HG02623 (cell line): ENCODE measurements around the gene NLK.

ENCODE experiments used
- ATAC-seq: cut with Tn5 transposase; IDR thresholded peaks from one replicate; pipeline ENCODE4 v1.9.1; 2021; ENCODE audit warnings: moderate library complexity; ENCODE audit not compliant: unreplicated experiment

The NLK gene

DNA sequence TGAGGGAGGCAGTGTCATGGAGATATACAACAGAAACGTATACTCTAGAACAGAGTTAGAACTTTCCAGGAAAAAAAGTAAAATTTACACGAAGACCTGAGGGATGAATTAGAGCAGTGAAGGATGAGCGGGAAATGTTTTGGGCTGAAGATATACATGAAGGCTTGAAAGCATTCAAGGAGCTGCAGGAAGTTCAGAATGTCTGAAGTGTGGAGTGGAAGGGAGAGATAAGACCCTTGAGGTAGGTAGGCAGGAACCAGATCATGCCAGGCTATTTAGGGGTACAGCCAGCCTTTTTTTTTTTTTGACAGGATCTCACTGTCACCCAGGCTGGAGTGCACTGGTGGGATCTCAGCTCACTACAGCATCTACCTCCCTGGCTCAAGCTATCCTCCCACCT is 3.2 kb upstream of the NLK start:
- no peak for ATAC-seq

DNA sequence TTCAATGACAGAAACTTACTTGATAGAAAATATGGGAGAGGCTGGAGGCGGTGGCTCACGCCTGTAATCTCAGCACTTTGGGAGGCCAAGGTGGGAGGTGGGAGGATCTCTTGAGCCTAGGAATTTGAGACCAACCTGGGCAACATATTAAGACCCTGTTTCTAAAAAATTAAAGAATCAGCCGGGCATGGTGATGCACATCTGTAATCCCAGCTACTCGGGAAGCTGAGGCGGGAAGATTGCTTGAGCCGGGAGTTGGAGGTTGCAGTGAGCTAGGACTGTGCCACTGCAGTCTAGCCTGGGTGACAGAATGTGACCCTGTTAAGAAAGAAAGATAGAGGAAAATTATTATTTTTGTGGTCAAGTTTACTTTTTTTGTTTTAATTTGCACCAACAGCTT is 2.1 kb upstream of the NLK start:
- ATAC-seq, result no peak

DNA sequence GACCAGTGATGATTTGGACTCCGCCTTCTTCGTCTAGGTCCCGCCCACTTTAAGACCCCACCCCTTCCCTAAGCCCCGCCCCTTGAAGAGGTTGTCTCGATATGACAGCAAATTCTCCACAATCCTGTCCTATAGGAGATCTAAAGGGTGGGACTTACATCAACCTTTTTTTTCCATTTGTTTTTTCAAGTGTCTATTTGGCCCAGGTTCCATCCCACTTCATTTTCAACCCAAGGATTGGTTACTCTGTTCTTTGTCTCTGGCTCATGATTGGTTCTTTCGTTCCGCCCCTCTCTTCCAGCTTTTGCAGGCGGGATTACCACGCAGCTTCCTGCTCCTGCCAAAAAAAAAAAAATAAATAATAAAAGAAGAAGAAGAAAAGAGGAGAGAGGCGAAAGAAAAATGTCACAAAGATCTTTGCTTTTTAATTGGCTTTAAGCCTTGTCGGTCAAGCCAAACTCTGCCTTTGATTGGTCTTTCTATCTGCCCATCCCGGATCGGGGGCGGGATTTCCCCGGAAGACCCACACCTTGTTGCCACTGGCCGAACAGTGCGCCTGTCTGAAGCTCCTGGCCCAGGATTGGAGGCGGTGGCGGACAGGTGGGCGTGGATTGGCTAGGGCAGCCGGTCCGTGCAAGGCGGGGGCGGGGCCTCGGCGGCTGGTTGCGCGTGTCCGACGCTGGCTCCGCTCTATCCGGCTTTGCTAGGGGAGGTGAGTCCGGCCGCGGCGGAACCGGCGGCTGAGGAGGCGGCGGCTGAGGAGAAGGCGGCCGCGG is 1.2 kb upstream of the NLK start:
- peak; percentile 86 for ATAC-seq

DNA sequence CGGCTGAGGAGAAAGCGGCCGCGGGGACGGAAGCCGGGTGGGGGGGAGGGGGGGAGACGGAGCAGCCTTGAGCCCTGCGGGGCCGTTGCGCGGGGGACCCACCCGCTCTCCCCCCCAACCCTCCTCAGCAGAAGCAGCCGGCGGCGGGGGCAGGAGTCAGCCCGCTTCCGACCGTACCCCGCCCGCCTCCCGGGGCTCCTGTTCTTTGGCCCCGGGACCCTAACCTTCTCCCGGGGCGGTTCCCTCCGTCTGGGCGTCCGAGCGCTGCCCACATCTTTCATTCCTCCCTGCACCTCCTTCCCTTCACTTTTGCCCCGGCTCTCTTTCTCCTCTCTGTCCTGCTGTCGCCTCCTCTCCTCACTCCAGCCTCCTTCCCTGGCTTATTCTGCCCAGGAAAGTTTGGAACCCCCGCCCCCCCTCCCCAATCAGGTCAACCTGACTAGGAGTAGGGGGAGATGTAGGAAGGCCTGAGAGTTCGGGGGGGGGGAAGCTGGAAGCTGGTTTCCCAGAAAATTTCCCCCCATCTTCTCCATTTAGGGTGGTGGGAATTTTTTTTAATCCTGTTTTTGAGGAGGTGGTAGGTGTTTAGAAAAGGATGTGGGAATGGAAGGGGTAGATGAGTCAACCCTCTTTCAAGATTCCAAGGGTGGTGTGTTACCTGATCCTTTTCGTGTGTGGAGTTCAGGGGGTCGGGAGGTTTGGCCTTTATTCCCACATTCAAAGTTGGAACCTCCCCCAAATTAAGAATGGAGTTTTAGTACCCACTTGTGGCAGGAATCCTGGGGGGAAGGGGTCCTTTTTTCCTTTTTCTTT is 427 bp upstream of the NLK start:
- ATAC-seq, result peak; percentile 9

DNA sequence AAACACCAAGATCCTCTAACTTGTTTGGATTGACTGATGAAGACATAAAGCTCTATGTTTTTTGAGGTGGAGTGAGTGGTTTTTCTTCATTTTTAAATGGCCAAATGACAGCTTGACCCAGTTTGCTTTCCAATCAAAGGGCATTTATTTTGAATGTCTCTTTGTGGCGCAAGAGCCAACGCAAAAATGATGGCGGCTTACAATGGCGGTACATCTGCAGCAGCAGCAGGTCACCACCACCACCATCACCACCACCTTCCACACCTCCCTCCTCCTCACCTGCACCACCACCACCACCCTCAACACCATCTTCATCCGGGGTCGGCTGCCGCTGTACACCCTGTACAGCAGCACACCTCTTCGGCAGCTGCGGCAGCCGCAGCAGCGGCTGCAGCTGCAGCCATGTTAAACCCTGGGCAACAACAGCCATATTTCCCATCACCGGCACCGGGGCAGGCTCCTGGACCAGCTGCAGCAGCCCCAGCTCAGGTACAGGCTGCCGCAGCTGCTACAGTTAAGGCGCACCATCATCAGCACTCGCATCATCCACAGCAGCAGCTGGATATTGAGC is 329 bp downstream of the NLK start:
- no peak for ATAC-seq

DNA sequence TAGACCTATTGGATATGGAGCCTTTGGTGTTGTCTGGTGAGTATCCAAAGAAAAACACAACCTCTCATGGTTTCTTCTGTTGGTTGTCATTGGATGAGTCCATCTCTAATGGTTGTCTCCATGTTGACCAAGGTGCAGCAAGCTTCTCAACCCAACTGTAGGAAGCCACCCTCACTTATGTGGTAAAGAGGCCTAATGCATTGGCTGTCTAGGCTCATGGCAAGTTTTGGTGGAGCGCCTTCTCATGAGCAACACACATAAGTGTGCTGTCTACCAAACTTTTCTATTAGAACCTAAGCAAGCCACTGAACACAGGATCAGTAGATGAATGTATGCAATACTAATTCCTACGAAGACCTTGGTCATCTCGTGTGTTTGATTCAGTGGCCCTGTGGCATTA is 819 bp downstream of the NLK start:
- ATAC-seq, result no peak

DNA sequence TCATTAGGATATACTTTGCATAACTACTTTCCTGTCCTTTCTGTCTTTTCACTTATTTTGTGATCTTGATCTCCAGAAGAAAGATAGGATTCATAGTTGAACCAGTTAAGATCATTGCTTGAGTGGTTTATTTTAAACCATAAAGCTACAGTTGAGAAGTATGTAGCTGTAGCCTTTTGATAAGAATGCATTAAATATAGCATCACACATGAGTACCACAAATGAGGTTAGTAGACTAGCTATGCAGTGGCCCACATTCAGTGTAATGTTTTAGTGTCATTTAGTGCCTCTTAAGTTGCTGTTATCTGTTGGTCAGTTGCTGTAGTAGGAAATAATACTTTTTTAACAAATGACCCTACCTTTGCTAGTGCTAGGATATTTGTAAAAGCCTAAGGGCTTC is 1.3 kb downstream of the NLK start:
- ATAC-seq, result no peak

DNA sequence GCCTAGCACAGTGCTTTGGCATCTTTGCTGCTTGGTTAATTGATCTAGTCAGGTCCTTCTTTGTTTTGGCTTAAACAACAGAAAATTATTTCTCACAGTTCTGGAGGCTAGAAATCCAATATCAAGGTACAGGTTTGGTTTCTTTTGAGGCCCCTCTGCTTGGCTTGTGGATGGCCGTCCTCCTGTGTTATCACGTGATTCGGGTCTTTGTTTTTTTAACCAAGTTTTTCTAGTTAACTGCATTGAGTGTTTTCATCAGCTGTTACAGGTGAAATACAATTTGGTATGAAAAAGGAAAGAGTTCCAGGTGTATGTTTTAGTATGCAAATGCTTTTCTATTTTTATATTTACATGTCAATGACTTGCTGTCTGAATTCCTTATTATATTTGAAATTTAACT is 2.8 kb downstream of the NLK start:
- ATAC-seq, result no peak

DNA sequence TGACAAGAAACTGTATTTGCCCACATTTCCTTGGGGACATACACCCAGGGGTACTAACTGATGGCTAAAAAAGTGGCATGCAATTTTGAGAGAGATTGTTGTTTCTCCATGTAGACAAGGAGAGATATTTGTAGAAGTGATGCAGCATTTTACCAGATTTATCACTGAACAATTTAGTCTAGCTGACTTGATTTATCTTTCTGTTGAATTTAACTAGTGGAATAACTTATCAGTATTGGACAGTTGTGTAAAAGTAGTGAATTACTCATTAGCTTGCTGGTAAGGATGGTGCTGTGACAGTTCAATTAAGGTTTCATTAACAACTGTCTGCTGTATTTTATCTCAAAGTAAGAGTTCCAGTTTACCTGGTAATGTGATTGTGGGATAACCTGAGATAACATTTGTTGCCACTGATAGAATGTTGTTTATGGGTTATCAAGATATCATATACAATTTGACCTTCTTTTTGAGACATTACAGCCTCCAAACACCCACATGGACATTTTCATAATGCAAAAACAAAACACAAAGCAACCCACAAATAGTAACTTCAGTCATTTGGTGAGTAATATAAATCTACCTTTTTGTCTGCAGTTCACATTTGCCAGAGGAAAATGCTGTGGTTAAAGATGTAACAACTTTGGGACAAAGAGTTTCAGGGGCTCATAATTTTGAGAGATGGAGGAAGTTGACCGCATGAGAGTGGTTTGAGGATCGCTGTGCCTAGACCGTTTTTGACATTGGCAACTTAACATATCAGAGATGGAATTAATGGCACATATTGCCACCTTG is 3.8 kb downstream of the NLK start:
- no peak for ATAC-seq

DNA sequence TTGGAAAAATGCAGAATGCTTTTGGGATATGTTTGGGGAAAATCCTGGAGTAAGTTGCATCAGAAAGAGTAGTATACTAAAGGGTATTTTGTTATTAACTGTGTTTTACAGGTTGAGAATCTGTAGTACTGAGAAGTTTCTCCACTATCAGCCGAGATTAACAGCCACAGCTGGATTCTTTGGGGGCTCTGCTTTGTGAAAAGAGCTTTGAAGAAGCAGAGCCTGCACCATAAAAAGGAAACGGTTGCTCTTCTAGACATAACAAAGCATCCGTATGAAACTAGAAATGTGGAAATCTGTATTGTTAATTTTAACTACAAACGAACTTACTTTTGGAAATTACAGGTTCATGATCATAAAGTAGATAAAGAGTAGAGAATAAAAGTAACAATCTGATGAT is 5.3 kb downstream of the NLK start:
- ATAC-seq, result no peak

DNA sequence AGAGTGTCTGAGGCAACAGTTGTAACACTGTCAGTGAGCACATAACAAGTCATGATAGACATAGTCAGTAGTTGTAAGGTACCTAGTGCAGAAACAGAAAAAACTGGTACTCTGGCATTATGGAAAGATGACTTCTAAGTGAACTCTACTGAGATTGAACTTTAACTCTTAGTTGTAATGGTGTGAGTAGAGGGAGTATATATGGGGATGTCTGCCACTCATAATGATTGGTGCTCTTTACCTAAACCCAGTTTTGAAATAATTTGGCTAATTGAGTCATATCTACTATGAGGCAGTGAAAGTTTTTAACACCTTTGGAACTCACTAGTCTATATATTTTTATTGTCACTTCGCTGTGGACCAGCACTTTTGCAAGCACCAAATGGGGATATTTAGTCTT is 6.6 kb downstream of the NLK start:
- ATAC-seq, result no peak

DNA sequence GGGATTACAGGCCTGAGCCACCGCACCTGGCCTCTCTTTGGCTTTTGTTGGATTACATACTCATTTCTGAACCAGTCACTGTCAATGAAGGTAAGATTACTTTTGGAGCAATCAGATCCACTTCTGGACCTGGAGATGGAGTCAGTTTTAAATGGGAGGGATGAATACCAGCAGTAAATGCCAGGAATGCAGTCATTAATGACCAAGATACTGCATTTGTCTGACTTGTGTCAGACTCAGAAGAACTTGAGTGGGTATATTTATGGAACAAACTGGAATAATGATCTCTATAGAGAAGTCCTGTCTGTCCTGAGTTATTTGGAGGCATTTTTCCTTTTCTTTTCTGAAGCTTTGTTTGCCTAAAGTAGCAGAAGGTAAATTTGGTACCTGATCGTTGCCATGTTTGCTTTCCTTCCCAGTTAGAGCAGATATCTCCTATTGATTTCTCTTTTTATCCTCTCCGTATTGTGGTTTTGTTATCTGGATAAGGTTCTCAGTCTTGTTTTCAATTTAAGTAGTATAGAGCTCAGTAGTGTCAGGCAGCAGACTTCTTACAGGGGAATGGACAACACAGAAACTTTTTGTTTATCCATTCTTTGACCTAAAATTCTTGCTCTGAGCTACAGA is 10.7 kb downstream of the NLK start:
- ATAC-seq, result no peak

DNA sequence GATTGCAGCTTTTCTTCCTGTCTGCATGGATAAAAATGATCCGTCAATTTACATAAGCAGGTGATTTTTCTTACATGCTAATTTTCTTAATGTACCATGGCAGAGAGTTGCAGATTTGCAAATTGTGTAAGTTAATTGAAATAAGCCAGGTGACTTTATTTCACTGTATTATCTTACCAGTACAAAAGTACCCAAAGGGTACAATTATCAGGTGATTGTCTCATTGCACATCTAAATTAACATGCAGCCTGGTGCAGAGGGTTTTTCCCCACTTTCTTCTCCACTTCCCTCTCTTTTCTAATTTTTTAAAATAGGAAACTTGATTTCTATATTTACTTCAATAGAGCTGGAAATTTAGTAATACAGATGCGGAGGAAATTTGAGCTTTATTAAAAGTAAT is 11.2 kb downstream of the NLK start:
- no peak for ATAC-seq

DNA sequence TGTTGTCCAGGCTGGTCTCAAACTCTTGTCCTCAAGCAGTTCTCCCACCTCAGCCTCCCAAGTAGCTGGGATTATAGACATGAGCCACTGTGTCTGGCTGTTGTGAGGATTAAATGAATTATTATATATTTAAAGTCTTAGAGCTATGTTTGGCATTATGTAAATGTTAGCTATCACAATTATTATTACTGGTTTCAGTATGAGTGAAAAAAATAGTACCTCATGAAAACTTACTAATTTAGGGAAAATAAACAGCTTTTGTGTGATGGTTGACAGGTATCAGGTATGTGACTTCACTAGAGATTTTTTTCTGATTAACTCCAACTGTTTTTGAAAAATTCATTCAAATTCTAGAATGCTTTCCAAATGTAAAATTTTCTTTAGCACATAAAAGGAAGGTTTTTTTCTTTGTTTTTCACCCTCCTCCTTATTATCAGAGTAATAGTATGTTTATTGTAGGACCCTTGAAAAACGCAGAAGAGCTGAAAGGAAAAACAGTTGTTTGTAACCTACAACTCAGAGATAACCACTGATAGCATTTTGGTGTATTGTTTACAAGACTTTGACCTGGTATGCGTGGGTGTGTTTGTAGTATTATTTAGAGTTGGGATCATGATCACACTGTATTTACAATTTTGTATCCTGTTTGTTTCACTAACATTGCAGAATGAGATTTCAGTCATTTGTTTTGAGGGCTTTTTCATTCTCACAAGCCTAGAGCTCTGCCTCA is 13.2 kb downstream of the NLK start:
- ATAC-seq, result no peak

DNA sequence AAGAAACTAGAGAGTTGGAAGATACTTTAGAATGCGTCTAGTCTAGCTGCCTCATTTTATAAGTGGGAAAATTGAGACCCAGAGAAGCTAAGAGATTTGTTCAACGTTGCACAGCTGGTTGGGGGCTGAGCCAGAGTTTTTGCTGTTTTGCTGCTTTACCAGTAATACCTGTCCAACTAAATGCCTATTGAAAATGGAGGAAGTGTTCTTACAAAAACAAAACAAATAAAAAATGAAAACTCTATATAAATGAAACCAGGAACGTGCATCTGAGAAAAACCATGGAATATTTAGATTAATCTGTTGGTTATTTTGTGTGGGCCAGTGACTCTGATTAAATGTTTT is 13.8 kb downstream of the NLK start:
- ATAC-seq, result no peak

DNA sequence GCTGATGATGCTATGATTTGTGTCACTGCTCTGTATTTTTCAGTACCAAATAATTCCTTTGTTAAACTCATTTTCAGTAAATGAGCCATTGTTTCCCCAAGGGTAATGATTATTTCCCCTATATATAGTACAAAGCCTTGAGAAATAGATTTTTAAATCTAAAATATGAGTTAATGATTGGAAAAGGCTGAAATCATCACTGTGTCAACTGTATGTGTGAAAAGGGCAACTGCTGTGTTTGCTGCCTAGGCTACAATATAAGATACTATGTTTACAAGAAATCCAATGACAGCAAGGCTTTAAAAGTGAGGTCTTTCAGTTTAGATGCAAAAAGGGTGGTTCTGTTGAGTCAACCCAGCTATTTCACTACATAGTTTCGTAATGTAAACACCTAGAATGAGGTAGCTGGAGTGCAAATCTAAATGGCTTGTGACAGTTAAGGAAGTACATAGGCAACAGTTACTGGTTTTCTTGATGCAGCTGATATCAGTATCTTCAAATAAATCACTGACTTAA is 15.3 kb downstream of the NLK start:
- peak; percentile 78 for ATAC-seq

DNA sequence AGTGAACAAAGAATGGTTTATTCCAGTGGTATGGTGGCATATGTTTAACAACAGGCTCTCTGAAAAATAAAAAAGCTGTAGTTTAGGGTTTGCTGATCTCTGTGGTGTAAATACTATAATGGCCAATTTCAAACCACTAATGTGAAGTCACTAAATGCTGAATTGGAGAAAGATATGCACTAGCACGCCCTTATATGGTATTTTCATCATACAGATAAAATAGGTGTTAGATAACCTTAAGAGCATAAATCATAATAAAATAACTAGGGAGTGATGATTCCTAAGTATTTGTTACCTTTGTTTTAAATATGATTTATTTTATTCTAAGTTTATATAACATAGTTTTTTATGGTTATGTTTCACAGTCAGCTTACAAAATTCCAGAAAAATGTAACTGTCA is 17.2 kb downstream of the NLK start:
- ATAC-seq, result no peak

DNA sequence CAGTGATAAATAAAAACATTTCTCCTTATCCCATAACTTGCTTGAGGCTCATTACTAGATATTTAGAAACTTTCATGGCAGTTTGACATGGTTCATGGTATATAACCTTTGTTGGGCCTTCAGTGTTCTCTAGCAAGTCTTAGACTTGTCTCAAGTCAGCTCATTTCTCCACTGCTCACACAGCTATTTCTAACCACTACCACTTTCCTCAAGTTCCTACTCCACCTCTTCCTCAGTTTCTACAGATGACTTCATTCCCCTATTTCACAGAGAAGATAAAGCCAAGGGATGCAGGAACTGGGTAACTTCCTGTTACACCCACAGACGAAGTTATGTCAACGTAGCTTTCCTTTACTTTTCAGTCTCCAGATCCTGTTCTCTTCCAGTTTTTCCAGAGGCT is 23.2 kb downstream of the NLK start:
- no peak for ATAC-seq

DNA sequence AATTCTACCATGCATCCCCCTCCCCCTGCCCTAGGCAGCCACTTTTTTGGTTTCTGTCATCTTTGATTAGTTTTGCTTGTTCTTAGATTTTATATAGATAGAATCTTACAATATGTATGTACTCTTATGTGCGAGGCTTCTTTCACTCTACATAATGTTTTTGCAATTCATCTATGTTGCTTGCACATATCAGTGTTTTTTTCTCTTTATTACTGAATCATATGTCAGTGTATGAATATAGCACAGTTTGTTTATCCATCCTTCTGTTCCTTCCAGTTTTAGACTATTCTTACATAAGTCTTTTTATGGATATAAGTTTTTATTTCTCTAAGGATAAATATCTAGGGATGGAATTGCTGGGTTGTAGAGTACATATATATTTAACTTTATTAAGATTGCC is 26.6 kb downstream of the NLK start:
- ATAC-seq, result no peak

DNA sequence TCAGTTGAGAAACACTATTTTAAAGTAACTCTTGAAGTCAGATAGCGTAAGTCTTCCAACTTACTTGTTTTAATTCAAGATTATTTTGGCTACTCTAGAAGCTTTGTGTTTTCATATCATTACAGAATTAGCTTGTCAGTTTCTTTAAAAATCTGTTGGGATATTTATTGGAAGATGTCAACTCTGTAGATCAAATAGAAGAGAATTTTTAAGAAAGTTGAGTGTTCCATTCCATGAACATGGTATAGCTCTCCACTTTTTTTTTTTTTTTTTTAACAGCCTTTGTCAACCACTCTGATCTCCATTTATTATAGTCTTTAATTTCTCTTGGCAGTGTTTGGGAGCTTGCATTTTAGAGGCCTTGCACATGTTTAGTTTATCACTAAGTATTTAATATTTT is 28.7 kb downstream of the NLK start:
- ATAC-seq, result no peak
